NOMO-1 treated with dmso at 0.1 percent for 144 hours (cell line): ENCODE results near the gene CIAO2B.
"Not testable (repeated sequence)": the region's sequence is repeated elsewhere in the genome, so short reads cannot be mapped to it uniquely, and the experiment has no call there.

Source experiments
- DNase-seq: peaks from one replicate; lab custom pipeline; 2025; ENCODE audit not compliant: unreplicated experiment; lab: John Stamatoyannopoulos, UW

The CIAO2B gene

GRCh38 chr16:66934138-66934838 lies at the start of gene CIAO2B:
Gene CIAO2B (minus strand): TSS chr16:66934402. CDS start chr16:66934364, 38 bp downstream.
- peak; percentile 77 for DNase-seq

- no peak for DNase-seq
These were observed 48.8 kb upstream of the CIAO2B start for GRCh38 chr16:66983033-66983432.

- DNase-seq, result no peak
These were observed 45.0 kb upstream of the CIAO2B start for GRCh38 chr16:66979011-66979717.

GRCh38 chr16:66977341-66978113 lies 43.3 kb upstream of the CIAO2B start:
- DNase-seq, result peak; percentile 76

GRCh38 chr16:66976746-66977145 lies 42.5 kb upstream of the CIAO2B start:
- no peak for DNase-seq

- no peak for DNase-seq
These were observed 41.2 kb upstream of the CIAO2B start for GRCh38 chr16:66975302-66975893.

GRCh38 chr16:66974932-66975246 lies 40.7 kb upstream of the CIAO2B start:
- DNase-seq, result not testable (repeated sequence)

- DNase-seq, result not testable (repeated sequence)
These were observed 40.1 kb upstream of the CIAO2B start for GRCh38 chr16:66974156-66974931.

- DNase-seq, result no peak
These were observed 39.5 kb upstream of the CIAO2B start for GRCh38 chr16:66973716-66974115.

- no peak for DNase-seq
These were observed 38.8 kb upstream of the CIAO2B start for GRCh38 chr16:66972983-66973382.

- DNase-seq, result no peak
These were observed 36.8 kb upstream of the CIAO2B start for GRCh38 chr16:66970775-66971720.

- DNase-seq, result no peak
These were observed 34.6 kb upstream of the CIAO2B start for GRCh38 chr16:66968847-66969246.

GRCh38 chr16:66964049-66964448 lies 29.8 kb upstream of the CIAO2B start:
- DNase-seq, result no peak

GRCh38 chr16:66961914-66962313 lies 27.7 kb upstream of the CIAO2B start:
- DNase-seq, result no peak

- peak; percentile 48 for DNase-seq
These were observed 27.0 kb upstream of the CIAO2B start, which contains the start of gene CES3 for GRCh38 chr16:66961065-66961744. Gene CES3 (plus strand): TSS chr16:66961266. CDS start chr16:66961308, 42 bp downstream.

- DNase-seq, result no peak
These were observed 26.1 kb upstream of the CIAO2B start for GRCh38 chr16:66960270-66960669.

- peak; percentile 43 for DNase-seq
These were observed 25.5 kb upstream of the CIAO2B start for GRCh38 chr16:66959704-66960161.

- DNase-seq, result no peak
These were observed 24.9 kb upstream of the CIAO2B start for GRCh38 chr16:66958857-66959703.
